GM15510 (cell line): ENCODE measurements around the gene SLC7A9.

ENCODE experiments used
- POLR2A ChIP-seq: IDR thresholded peaks from 3 replicates; pipeline ENCODE4 v1.6.1; 2011; ENCODE audit warnings: borderline replicate concordance; ENCODE audit not compliant: insufficient read length; ENCODE audit errors: extremely low read depth

The SLC7A9 gene

DNA sequence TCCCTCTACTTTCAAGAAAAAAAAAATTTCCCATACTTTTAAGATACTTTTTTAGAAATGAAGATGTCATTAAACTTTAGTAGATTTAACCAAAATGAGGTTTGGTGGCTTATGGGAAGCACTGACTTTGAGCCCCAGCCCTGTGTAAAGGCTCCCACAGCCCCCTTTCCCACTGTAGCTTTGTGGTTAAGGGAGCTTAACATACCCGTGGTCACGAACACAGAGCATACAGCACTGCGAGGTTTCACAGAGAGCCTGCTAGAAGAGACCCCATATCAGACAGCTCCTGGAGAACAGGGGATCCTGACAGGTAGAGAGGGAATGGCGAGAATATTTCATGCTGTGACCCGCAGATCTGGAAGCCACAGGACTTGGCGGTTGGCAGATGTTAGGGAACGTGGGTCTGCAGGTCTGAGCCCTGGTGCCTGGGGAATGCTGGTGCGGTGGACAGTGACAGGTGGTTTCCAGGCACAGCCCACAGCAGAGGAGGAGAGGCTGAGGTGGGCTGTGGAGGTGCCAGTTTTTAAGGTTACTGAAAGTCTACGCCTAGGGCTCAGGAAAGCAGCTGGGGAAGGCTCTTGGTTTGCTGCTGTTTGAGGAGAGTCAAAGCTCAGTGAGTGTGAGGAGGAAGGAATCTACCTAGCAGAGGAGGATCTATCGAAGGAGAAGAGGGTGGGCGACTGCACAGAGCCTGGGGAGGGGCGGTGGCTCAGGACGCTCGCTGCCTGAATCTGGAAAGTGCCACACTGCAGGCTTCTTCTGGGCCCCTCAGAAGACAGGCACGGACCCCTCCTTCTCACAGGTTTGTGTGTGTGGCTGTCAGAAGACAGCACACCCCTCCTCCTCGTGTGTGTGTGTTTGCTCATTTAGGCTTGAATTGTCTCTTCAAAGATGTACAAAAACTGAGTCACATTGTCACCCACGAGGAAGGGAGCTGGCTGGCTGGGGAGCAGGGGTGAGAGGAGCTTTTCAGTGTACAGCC lies 49.9 kb downstream of the SLC7A9 start:
- TF ChIP-seq POLR2A = no peak

DNA sequence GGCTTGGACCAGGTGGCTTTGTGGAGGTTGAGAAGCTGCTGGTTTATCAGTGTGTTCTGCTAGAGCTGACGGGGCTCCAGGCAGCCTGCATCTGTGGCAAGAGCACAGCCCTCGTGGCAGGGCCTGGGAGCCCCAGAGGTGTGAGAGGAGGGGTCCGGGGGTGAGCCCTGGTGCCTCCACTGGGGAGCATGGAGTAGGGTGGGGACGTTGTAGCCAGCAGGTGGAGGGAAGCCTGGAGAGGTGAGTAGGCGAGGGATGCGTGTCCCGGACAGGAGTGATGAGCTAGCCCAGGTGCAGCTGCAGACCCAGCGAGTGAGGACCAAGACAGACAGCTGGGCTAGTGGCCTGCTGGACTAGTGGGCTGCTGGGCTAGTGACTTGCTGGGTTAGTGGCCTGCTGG lies 51.0 kb downstream of the SLC7A9 start:
- no peak for TF ChIP-seq POLR2A

DNA sequence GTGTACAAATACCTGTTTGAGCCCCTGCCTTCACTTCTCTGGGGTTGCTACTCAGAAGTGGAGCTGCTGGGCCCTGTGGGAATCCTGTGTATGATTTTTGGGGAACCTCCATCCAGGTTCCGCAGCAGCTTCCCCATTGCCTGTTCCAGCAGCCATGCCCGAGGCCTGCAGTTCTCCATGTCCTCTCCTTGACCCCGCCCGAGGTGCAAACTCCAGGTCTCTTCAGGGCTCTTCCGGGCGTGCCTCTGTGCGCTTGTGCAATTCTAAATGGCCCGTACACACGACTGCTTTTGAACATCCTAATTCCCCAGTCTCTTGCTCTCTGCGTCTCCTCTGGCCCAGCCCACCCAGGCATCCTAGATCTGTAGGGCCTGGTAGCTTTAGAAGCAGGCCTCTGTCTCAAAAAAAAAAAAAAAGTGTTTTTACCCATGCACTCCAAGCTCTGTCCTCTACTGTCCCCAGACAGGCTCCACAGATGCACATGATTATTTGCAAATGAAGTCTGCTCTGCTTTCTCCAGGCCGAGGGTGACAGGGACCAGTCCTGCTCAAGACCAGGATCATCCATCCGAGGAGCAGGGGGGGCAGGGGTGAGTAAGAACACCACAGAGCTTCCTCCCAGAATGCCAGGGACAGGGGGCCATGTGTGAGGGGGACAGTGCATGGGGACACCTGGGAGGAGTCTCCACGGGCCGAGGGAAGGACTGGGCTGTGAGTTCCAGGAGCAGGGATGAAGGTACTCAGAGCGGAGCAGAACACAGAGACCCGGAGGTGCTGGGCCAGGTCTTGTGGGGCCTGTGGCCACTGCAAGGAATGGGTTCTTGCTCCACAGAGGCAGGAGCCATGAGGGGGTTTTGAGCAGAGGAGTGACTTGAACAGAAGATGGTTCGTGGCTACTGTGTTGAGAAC lies 51.7 kb downstream of the SLC7A9 start:
- TF ChIP-seq POLR2A = no peak

DNA sequence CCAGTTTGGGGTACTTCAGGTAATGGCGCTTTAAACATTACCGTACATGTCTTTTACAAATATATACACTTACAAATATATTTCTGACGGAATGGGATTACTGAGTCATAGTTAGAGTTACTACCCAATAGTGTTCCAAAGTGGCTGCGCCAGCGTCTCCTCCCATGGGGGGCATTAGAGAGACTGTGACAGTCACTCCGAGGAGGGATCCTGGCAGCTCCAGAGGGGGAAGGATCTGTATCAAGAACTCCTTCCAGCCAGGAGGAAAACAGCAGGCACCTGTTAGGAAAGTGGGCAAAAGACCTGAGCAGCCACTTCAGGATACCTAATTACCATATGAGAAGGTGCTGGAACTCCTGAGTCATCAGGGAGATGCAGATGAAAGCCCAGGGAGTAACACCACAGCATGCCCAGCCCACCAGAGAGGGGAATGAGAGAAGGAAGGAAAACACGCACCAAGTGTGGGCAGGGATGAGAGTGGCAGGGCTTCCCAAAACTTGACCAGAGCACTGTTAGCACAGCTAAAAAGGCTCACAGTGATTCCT lies 52.9 kb downstream of the SLC7A9 start:
- TF ChIP-seq POLR2A = no peak

DNA sequence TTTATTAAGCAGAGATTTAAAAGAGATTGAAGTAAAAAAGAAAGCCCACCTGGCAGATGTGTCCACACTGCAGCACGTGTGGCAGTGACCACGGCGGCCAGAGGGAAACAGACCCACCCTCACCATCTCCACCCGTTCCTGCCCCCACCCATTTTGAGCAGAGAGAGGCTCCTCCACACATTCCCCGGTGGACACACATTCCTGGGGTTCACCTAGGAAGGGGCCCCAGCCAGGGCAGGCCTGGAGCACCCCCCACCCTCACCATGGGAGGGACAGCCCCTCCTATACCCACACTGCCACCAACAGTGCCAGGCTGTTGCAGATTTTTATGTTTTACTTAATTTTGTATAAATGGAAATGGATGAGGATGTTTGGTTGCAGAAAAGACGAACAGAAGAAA lies 54.9 kb downstream of the SLC7A9 start:
- no peak for TF ChIP-seq POLR2A

DNA sequence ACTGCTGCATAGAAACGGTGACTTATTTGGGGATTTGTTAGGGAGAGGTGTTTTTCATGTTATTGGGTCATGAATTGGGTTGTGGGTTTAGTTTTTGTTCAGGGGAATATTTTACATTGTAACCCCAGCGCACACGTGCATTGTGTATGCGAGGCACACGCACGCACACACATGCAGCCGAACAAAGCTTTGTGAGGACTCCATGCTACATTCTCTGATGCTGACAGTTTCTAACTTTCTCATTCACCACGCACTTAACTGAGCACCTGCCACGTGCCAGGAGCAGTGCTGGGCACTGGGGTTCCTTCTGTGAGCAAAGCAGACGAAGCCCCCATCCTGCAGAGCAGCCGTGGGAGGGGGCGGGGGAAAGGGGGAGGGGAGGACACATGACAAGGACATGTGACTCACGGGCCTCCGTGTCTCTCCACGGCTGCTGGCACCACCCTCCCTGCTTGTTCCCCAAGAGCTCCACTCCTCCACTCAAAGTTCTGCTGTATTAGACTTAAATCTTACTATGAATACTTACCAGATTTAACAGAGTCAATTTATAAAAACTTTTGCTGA lies 55.6 kb downstream of the SLC7A9 start:
- TF ChIP-seq POLR2A = no peak

DNA sequence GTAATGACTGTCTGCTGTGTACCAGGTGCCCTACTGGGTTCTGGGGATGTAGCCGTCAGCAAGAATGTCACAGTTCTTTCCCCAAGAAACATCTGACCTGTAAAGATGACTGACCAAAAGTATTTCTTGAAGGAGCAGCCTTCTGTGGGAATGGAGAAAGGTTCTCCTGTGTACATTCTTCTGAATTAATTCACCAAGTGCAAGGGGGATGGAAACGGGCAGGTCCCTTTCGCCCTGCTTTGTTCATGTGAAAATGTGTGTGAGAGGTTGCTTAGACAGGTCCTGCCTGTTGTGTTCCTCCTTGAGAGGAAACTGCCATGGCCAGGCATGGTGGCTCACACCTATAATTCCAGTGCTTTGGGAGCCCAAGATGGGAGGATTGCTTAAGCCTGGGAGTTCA lies 57.0 kb downstream of the SLC7A9 start:
- TF ChIP-seq POLR2A = no peak

DNA sequence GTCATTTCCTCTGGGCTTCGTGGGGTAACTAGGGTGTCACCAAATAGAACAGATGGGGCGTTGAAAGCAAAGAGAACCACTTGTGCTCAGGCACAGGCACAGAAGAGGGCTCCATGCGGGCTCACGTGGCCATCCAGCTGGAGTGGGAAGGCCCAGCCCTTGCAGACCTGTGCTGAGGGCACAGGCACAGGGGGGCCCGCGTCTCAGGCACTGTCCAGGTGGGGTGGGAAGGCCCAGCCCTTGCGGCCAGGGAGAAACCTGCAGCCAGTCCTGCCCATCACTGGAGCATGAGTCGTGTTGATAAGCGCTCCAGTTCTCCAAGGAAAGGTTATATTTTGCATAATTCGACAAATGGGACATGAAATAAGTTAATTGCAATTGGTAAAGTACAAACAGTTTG lies 57.5 kb downstream of the SLC7A9 start:
- no peak for TF ChIP-seq POLR2A

DNA sequence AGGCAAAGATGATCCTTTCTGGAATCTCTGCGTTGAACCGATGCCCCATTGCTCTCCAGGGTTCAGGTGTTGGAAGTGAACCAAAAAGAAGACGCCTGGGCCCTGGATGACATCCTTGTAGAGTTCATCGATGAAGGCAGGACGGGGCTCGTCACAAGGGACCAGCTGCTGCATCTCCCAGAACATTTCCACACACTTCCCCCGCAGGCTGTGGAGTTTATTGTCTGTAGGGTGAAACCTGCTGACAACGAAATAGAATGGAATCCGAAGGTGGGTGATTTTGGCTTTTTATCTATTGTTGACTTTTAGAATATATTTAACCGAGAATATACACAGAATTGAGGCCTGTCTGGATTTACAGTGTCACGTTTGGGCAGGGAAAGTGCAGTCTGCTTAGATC lies 58.4 kb downstream of the SLC7A9 start:
- no peak for TF ChIP-seq POLR2A

DNA sequence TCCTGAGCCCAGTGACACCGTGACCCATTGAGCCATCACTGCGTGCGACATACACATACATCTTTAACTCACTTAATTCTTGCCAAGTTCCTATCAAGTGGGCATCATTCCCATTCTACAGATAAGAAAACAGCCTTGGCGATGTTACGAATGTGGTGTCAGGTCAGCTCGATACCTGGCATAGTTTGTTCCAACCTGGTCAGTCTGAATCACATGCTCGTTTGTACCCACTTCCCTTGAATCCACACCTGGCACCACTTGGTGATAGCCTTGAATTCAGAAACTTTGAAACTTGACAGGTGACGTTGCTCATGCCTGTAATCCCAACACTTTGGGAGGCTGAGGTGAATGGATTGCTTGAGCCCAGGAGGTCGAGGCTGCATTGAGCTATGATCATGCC lies 59.1 kb downstream of the SLC7A9 start:
- no peak for TF ChIP-seq POLR2A

DNA sequence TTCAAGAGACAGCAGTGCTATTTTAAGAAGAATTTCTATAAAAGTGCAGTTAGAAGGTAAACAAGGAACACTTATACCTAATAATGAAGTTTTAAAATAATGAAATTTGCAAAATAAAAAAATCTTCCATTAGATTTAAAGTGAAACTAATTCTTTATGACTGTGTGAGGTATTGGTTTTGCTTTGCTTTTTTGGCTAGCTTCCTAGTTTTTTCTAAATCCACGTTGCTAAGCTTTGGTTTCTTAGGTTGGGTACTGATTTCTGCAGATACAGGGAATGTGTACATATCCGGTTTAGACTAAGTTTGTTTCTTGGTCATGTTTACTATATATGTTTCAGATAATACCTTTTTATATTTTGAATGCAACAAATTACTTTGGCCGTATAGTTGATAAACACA lies 59.8 kb downstream of the SLC7A9 start:
- TF ChIP-seq POLR2A = no peak

DNA sequence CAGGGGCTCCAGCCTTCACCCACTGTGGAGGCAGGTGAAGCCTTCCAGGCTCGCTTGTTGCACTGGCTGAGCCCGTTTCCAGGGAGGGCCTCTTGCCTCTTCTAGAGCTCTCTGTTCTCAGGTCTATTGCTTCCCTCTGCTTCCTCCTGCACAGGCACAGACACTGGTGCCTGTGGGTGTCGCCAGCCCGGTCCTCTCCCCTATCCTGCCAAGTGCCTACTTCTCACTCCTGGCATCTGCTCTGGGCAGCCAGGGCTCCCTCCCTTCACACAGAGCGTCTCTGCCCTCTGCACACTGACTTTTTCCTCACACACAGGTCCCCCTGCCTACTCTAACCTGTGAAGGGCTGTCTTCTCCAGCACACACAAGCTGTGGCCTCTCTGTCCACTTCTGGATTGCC lies 60.3 kb downstream of the SLC7A9 start:
- no peak for TF ChIP-seq POLR2A

DNA sequence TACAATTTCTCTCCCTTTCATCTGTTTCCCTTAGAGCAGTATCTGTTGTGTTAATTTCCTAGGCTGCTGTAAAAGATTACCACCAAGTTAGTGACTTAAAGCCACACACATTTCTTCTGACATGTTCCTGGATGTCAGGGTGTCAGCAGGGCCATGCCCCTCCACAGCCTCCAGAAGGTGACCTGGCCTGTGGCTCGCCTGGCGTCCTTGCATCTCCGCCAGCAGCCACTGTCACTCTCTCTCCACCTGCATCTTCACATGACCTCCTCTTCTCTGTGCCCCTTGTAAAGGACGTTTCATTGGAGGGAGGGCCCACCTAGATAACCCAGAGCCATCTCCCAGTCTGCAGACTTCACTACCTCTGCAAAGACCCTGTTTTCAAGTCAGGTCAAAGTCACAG lies 61.3 kb downstream of the SLC7A9 start:
- TF ChIP-seq POLR2A = no peak

DNA sequence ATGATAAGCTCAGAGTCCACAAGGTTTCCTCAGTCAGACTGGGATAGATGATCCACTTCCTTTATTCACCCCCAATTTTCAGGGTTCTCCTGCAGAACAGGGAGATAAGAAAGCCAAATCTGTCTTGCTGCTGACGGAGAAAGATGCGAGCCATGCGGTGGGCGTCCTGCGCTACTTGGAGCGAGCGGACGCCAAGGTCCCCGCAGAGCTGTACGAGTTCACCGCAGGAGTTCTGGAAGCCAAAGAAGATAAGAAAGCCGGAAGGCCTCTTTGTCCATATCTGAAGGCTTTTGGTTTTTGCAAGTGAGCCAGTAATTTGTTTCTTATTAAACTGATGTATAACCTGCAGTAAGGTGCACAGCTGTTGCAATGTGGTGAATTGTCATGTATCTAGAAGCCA lies 66.7 kb downstream of the SLC7A9 start:
- TF ChIP-seq POLR2A = no peak

DNA sequence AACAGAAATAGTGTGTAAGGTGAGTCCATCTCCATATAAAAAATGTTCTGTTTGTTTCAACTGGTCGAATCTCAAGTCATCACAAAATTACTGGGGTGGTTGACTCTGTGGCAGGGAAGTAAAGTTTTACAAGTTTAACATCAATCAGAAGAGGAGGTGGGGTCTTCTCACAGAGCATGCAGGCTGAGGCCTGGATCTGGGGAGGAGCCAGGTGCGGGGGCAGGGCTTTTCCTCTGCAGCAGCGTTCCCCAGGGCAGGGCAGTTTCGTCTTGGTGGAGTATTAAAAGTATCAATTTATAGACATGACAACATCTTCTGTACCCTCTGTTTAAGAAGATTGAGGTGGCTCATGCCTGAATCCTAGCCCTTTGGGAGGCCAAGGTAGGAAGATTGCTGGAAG lies 68.8 kb downstream of the SLC7A9 start:
- no peak for TF ChIP-seq POLR2A
